Vagina (tissue), 2 donors: Measurements from ENCODE around the gene PTPRN2.

ENCODE experiments used
- POLR2A ChIP-seq, 2 donors: fragments of 450-650 bp; IDR thresholded peaks; one replicate each; pipeline ENCODE4 v1.6.1; 2017; ENCODE audit warnings: antibody characterized with exemption in 2 of 2, mild to moderate bottlenecking in 2 of 2, moderate library complexity in 2 of 2
- POLR2AphosphoS5 ChIP-seq, 2 donors: sonication (generic); formaldehyde crosslinking; IDR thresholded peaks; one replicate each; pipeline ENCODE4 v1.9.0; 2017; ENCODE audit warnings: antibody characterized with exemption in 2 of 2, mild to moderate bottlenecking in 2 of 2, low read depth in 1 of 2; ENCODE audit not compliant: insufficient read depth in 1 of 2
- TF ChIP-seq, protein P1 (sequence below), 3 experiments: fragments of 450-650 bp in 2 of 3; fragments of 200-600 bp in 1 of 3; sonication (generic) in 1 of 3; IDR thresholded peaks; one replicate each; pipeline ENCODE4 v1.5.1; 2017 to 2019; ENCODE audit warnings: antibody characterized with exemption in 3 of 3, mild to moderate bottlenecking in 2 of 3, moderate library complexity in 2 of 3

DNA sequence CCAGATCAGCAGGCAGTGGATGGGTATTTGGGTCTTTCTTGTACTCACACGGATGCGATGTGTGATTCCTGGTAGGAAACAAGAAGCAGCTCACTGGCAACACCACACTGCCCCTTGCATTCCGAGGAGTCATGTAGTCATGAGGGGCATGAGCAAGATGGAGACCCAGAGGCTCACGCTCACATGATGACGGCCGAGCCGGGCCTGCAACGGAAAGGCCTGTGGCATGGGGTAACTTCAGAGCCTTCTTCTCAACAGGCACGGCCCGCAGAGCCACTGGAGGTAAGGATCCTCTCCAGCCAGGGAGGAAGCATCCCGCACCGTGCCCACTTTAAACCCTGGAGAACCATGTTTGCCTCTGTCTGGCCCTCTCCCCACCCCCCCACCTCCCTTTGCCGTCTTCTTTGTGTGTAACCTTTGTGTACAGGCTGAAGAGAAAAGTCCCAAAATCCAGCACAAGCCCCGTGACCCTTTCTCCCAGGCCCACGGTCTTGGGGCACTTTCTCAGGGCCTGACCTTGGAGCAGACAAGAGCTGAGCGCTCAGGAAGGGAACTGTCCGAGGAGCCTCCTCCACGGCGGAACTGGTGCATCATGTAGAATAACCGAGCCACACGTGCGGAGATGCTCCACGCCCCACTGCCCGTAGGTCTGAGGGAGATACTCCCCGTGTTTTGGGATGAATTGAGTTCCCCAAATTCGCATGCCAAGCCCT is 734.4 kb downstream of the PTPRN2 start:
- TF ChIP-seq, protein P1, sequence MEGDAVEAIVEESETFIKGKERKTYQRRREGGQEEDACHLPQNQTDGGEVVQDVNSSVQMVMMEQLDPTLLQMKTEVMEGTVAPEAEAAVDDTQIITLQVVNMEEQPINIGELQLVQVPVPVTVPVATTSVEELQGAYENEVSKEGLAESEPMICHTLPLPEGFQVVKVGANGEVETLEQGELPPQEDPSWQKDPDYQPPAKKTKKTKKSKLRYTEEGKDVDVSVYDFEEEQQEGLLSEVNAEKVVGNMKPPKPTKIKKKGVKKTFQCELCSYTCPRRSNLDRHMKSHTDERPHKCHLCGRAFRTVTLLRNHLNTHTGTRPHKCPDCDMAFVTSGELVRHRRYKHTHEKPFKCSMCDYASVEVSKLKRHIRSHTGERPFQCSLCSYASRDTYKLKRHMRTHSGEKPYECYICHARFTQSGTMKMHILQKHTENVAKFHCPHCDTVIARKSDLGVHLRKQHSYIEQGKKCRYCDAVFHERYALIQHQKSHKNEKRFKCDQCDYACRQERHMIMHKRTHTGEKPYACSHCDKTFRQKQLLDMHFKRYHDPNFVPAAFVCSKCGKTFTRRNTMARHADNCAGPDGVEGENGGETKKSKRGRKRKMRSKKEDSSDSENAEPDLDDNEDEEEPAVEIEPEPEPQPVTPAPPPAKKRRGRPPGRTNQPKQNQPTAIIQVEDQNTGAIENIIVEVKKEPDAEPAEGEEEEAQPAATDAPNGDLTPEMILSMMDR (IDR thresholded peaks at IDR 0.05): no peak
- TF ChIP-seq POLR2AphosphoS5 (IDR thresholded peaks at IDR 0.05; ENCODE audit: insufficient read depth in 1 of 2, low read depth in 1 of 2): no peak
- no peak for TF ChIP-seq POLR2A (IDR thresholded peaks at IDR 0.05)
